NB4 (cell line): Measurements from ENCODE around the gene TOX3.

Experiments used
- MYC ChIP-seq: IDR thresholded peaks from 2 replicates; pipeline ENCODE4 v1.6.1; 2011; ENCODE audit warnings: low read depth, low read length
- POLR2A ChIP-seq: IDR thresholded peaks from 2 replicates; pipeline ENCODE4 v1.6.1; 2011; ENCODE audit warnings: mild to moderate bottlenecking; ENCODE audit not compliant: insufficient read length; ENCODE audit errors: extremely low read depth
- TF ChIP-seq, protein P1 (sequence below): IDR thresholded peaks from one replicate; pipeline ENCODE4 v1.5.1; 2012; ENCODE audit warnings: low read depth, low read length
- TF ChIP-seq, protein P2 (sequence below): IDR thresholded peaks from 2 replicates; pipeline ENCODE4 v1.6.1; 2011; ENCODE audit warnings: low read depth, low read length

GRCh38 chr16:52529226-52529625, 17.7 kb downstream of the TOX3 start:
- TF ChIP-seq POLR2A (no peak), MYC (no peak)
- TF ChIP-seq, protein P1, sequence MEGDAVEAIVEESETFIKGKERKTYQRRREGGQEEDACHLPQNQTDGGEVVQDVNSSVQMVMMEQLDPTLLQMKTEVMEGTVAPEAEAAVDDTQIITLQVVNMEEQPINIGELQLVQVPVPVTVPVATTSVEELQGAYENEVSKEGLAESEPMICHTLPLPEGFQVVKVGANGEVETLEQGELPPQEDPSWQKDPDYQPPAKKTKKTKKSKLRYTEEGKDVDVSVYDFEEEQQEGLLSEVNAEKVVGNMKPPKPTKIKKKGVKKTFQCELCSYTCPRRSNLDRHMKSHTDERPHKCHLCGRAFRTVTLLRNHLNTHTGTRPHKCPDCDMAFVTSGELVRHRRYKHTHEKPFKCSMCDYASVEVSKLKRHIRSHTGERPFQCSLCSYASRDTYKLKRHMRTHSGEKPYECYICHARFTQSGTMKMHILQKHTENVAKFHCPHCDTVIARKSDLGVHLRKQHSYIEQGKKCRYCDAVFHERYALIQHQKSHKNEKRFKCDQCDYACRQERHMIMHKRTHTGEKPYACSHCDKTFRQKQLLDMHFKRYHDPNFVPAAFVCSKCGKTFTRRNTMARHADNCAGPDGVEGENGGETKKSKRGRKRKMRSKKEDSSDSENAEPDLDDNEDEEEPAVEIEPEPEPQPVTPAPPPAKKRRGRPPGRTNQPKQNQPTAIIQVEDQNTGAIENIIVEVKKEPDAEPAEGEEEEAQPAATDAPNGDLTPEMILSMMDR = no peak
- TF ChIP-seq, protein P2, sequence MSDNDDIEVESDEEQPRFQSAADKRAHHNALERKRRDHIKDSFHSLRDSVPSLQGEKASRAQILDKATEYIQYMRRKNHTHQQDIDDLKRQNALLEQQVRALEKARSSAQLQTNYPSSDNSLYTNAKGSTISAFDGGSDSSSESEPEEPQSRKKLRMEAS = no peak
